Inflammatory macrophage treated with lipopolysaccharide for 1 hour (primary cell): ENCODE measurements around the gene EIF5B.
A peak's percentile ranks its signal among the peaks of the same experiment; 100 is the strongest.

Experiments
- DNase-seq, 2 donors: peaks; one replicate each; pipeline ENCODE4 v3.0.0-alpha.2; 2020 to 2022

The EIF5B gene

DNA sequence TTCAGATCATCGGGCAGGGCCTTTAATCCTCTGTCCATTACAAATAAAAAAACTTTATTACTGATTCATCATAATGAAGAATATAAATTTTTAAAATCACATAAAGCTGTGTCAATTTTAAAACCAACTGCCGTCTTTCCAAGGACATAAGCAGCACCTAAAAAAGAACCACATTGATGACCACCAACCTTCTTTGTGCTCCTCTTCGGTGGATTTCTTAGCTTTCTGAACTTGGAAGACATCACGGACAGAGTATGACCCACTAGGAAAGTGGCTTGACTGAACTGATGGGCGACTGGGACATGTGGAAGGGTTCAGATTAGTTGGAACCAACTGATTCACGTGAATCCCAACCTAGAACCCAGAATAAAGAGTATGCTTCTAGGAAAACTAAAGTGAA lies 68.9 kb downstream of the EIF5B start:
- no peak for DNase-seq

GRCh38 chr2:99410276-99410675 lies 73.1 kb downstream of the EIF5B start:
- DNase-seq, result no peak

DNA sequence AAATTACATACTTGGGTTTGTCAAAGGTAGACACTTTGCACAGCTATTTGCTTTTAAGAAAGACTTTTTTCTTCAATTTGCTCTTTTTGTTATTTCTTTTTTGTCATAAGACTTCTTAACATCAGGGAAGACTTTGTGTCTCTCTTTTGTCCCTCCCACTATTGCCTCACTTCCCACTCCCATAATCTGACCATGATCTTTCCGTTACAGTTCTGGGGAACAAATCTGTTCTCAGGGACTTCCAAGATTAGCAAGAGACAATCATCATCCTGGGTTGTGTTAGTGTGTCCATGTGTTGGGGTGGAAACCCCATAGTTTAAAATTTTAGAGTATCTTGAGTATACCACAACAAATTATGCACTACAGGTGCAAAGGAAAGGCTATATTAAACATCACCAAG lies 77.4 kb downstream of the EIF5B start:
- peak; percentile 87 to 90 for DNase-seq

DNA sequence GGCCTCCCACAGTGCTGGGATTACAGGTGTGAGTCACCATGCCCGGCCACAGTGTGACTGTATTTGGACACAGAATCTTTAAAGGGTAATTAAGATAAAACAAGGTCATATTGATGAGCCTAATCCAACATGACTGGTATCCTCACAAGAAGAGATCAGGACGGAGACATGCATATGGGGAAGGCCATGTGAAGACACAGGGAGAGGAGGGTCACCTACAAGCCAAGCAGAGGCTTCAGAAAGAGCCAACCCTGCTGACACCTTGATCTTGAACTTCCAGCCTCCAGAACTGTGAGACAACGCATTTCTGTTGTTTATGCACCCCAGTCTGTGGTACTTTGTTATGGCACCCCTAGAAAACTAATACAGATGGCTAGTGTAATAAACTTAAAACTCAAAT lies 80.2 kb downstream of the EIF5B start:
- DNase-seq, result no peak

- no peak for DNase-seq
Measured at GRCh38 chr2:99420031-99420430, 82.8 kb downstream of the EIF5B start.

- no peak for DNase-seq
Measured at GRCh38 chr2:99420751-99421299, 83.6 kb downstream of the EIF5B start.

GRCh38 chr2:99421469-99421868 lies 84.3 kb downstream of the EIF5B start:
- no peak for DNase-seq

- DNase-seq, result peak in 1 of 2 donors; percentile 40
Measured at GRCh38 chr2:99422599-99422998, 85.4 kb downstream of the EIF5B start.

DNA sequence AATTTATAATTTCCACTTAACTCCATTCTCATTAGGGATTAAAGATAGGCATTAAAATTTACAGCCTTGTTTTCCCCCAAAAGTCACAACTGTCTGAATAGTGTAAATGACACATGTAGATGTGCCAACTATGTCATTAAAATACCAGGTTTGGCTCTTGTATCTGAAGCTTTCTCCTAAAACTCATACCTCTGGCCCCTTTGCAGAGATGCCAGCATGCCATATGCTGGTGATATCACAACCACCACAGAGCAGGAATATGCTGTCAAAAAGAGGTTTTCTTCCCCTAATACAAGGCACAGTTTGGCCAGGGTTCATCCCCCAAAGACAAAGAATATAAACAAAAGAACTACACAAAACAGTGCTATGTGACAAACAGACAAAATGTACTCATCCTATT lies 87.2 kb downstream of the EIF5B start:
- DNase-seq, result no peak

DNA sequence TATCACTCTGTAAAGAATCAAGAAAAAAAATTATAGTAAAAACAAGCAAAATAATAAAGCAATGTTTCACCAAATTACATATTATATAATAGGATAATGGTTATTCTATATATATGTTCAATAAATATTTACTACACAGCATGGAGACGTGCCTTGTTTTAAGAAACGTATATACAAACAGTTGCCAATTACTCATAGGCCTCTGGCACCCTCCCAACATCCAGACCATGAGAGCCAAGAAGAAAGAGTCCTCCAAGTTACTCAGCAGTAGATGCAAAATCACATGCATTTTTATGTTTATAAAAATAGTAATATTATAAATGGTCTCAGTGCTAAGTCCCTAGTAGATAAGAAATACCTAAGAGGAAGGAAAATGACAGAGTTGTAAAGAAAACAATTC lies 87.8 kb downstream of the EIF5B start:
- no peak for DNase-seq

DNA sequence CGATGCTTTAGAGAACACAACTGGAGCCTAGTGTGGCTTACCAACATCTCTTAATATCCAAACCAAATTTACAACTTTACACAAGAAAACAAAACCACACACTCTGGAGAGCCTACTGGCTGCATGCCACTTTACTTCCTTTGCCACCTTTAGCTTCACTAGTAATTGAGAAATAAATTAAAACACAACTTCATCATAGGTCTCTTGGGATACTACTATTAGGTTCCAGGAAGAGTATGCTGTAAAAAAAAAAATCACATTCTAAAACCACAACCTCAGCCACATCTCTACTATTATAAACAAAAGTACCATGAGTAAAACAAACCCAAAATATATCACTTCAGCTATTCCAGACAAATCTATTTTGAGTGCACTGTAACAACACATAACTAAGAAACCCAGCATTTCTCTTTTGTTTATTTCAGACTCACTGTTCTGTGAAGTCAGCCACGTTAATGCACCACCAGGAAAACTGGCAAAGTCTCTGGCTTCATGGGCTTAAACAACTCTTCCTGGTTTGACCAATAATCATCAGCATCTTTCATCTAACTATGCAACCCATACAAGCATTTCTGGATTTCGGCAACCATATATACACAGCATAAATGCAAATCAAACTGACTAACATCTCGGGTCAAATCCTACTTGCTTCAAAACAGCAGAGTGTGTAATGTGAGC lies 93.6 kb downstream of the EIF5B start:
- no peak for DNase-seq

DNA sequence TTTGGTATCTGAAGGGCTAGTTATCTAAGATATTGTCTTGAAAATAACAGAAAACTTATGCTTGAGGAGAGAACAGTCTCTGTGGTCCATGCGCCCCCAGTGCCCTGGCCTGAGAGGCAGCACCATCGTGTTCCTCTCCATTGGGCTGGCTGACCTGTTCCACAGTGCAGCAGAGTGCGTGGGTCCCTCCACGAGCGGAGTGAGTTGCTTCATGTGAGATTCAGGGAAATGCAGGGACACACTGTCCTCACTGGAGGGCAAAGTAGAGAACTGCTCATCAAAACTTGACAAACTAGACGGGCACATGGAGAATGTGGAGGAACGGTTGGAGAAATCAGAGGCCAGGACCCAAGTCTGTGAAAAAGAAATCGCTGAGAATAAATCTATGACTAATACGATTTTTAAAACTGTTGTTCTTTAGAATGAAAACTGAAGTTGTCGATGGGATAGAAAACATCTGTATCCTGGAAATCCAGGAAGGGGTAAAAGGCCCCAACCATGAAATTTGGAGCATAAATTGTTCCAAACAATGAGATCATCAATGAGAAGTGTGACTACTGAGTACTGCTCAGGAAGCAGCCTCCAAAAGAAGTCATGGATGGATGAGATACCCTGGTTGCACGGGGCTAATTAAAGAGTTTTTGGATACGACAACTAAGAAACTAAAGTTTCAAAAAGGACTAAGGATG lies 94.5 kb downstream of the EIF5B start:
- no peak for DNase-seq

GRCh38 chr2:99433340-99433739 lies 96.2 kb downstream of the EIF5B start:
- no peak for DNase-seq

DNA sequence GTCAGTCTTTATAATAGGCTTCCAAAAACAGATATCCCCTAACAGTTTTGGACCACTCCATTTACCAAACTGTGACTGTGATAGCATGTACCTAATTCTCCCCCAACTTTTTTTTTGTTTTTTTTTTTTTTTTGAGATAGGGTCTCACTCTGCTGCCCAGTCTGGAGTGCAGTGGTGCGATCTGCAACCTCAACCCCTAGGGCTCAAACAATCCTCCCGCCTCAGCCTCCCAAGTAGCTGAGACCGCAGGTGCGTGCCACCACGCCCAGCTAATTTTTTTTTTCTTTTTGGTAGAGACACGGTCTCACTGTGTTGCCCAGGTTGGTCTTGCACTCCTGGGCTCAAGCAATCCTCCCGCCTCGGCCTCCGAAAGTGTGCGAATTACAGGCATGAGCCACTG lies 99.7 kb downstream of the EIF5B start:
- DNase-seq, result no peak

DNA sequence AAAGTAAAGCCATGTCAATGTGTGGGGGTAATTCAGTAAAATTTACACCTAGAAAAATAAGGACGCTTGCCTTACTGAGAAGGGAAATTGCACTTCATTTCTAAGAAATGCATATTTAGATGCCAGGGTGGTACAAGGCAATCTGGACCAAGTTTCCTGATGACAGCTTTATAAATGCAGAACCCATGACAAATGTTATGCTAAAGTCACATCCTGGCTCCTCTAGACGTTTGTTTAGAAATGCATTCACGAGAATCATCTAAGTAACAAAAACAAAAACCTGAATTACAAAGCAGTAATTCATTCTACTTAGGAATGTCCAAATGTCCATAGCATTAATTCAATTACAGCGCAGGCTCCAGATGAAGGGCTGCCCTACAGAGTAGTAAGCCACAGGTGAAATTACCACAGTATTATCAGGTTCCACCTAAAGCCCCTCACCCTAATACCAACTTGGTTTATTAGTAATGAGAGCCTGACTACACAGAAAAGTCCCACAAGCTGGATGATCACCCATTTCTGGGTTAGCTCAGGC lies 102.8 kb downstream of the EIF5B start:
- no peak for DNase-seq

DNA sequence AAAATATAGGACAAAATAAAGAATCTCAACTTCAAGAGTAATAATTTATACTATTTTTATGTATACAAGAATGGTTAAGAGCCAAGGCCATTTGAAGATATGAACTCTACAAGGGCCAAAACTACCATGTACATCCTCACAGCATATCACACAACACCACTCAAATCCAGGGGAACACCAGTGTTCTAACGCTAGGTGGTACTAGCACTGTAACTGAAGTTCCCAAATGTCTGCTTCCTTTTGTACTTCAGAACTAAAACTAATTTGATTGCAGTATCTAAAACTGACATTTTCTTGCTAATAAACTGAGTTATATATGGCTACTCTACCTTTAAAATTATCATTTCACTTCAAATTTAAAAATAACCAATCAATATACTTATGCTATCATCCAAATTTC lies 105.6 kb downstream of the EIF5B start:
- DNase-seq, result peak in 1 of 2 donors; percentile 21

DNA sequence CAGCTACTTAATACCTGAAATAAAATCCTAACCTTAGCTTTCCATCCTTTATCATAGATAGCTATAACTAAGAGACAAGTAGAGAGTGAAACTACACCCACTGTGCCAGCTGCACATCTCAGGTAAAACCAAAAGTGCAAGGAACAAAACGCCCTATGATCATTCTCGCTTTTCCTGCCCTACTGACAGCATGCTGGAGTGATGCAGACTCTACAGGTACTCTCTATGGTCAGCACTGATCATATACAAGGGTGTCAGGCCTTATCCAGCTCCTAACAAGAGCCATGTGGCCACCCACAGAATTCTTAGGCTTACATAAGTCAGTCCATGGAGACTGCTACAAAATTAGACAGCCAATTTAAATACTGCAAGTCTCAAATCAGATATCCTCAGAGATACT lies 107.0 kb downstream of the EIF5B start:
- DNase-seq, result no peak

DNA sequence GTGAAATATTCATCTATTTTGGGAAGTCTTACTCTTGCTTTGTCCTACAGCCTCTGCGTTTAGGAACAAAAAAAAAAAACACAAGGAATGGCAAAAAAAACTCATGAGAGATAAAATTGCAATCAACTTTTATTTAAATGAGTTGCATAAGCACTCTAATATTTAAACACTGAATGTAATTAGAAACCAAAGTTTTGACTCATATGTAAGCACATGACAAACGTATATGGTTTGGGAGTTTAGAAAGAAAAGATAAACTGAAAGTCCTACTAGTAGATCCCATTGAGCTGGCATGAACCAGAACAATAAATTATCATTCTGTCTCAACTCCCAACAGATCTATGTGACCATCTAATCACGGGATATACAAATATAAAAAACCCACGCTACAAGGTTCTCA lies 107.9 kb downstream of the EIF5B start:
- DNase-seq, result no peak

DNA sequence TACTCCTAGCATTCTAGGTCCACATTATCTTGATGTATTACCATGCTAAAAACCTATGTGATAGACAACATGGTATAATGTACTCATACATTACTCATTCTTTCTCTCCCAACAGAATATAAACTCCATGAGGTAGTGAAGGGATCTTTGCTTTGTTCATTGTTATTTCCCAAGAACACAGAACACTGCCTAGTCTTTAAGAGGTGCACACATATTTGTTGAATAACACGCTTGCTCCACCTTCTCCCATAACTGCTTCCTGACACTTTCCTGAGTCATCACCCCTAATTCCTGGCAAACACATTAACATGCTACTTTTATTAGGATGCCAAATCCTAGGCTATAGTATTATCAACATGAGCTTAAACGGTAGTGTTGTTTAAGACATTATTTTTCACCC lies 111.4 kb downstream of the EIF5B start:
- DNase-seq, result no peak

DNA sequence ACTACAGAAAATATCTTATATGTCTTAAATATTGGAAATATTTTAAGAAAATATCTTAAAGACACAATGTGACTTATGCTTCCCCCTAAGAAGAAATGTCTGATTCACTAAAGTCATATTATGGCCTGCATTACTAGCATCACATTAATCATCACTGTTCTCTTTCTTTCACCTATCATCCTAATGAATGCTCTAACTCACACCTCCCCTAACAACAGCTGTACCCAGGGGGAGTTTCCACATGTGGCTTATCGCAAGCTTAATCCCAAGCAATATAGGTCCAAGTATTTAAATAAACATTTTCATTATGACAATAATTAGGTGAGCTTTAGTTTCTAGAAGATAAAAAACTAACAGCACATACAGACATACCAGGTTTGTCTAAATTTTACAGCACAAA lies 113.0 kb downstream of the EIF5B start:
- no peak for DNase-seq
